Transverse colon (tissue), 4 donors: ENCODE data around the gene CYP2E1. TPM values are rescaled to one million over a fixed set of nuclear protein-coding genes. Genes with fewer than 3 reads are reported as not detected.

Source experiments
- DNase-seq: peaks from one replicate; pipeline ENCODE4 v3.0.0-alpha.2; 2019
- H3K27ac ChIP-seq, 4 donors: fragments of 200-600 bp; sonication (generic); 2 replicates each; pipeline ENCODE4 v1.5.1; 2016 to 2018; ENCODE audit warnings: inconsistent platforms in 4 of 4
- H3K27me3 ChIP-seq: fragments of 200-600 bp; sonication (generic); 2 replicates; pipeline ENCODE4 v1.5.1; 2017; ENCODE audit warnings: inconsistent platforms
- H3K36me3 ChIP-seq, 4 donors: fragments of 200-600 bp; sonication (generic); 2 replicates each; pipeline ENCODE4 v1.5.1; 2017 to 2019; ENCODE audit warnings: inconsistent platforms in 4 of 4
- H3K4me1 ChIP-seq, 4 donors: fragments of 200-600 bp; sonication (generic); 2 replicates each; pipeline ENCODE4 v1.5.1; 2017 to 2020; ENCODE audit warnings: inconsistent platforms in 4 of 4
- H3K4me3 ChIP-seq, 4 donors: fragments of 200-600 bp; sonication (generic); 1 replicate in 1 of 4; 2 replicates in 3 of 4; pipeline versions ENCODE4 v1.5.1 to v1.6.1; 2017 to 2019; ENCODE audit warnings: inconsistent platforms in 4 of 4
- H3K9me3 ChIP-seq, 2 donors: fragments of 200-600 bp; sonication (generic); 2 replicates each; pipeline ENCODE4 v1.5.1; 2017 to 2019; ENCODE audit warnings: inconsistent platforms in 2 of 2
- CTCF ChIP-seq, 5 experiments: fragments of 200-600 bp in 3 of 5; fragments of 450-650 bp in 2 of 5; sonication (generic) in 3 of 5; IDR thresholded peaks; 1 replicate in 2 of 5; 2 replicates in 3 of 5; pipeline ENCODE4 v1.5.1; 2016 to 2017; ENCODE audit warnings: antibody characterized with exemption in 5 of 5, inconsistent platforms in 3 of 5, mild to moderate bottlenecking in 2 of 5, moderate library complexity in 1 of 5
- EP300 ChIP-seq: sonication (generic); formaldehyde crosslinking; IDR thresholded peaks from one replicate; pipeline ENCODE4 v1.6.1; 2017; ENCODE audit warnings: antibody characterized with exemption, low read depth
- POLR2A ChIP-seq: fragments of 450-650 bp; IDR thresholded peaks from one replicate; pipeline ENCODE4 v1.6.1; 2016; ENCODE audit warnings: antibody characterized with exemption, mild to moderate bottlenecking, moderate library complexity
- POLR2AphosphoS5 ChIP-seq, 3 donors: sonication (generic); formaldehyde crosslinking; IDR thresholded peaks; one replicate each; pipeline ENCODE4 v1.6.1; 2016; ENCODE audit warnings: antibody characterized with exemption in 3 of 3
- WGBS, 2 donors: methylation state at CpG; one replicate each; pipeline ENCODE4 v1.1.5; 2018; ENCODE audit warnings: low coverage in 1 of 2; 5-methylcytosine and 5-hydroxymethylcytosine counted together
- in situ Hi-C, 4 donors: fragments of 200-750 bp; cut with MboI; loops; one replicate each; pipeline versions ENCODE4 v1.15.0 to v1.15.1; 2017; ENCODE audit warnings: low sequenced_read_pairs in 3 of 4, low pct_ligation_motif_present in 1 of 4, low pct_unique_long_range_greater_than_20kb in 1 of 4
- intact Hi-C: fragments of 100-400 bp; cut with DNase I; formaldehyde crosslinking; loops from one replicate; pipeline ENCODE4 v1.15.1; 2023; ENCODE audit warnings: low total_unique reads
- total RNA-seq, 4 donors: library from RNA; depleted of rRNA; stranded (reverse); fragments of >200 nt; gene quantifications; one replicate each; pipeline ENCODE4 v1.1.0, GENCODE V29; 2016

Gene CYP2E1
- total RNA-seq, 4 donors from 2014 or later, result 0.64 to 3.4 (median 0.96) TPM; not detected in 1

- peaks cover 0 to 9% (median 4%) of the 10 kb centered on the region in 4 donors for H3K4me1 ChIP-seq
- 10% methylated on average over 14 of the region's 33 CpGs; no CpG with 5 or more reads in 1 of the 2 donors for WGBS, 2 donors
- H3K4me3 ChIP-seq, result peak overlapping the region; percentile 17 to 50 (median 31)
These were observed 6.9 kb upstream of the CYP2E1 start for GRCh38 chr10:133520193-133520738.

GRCh38 chr10:133523631-133524203, 3.4 kb upstream of the CYP2E1 start:
- no peaks in the 10 kb centered on the region for H3K36me3 ChIP-seq
- intact Hi-C loops (no loop called here), in situ Hi-C loops (no loop called here)
- DNase-seq, result no peak
- no peak overlapping the region for H3K4me3 ChIP-seq
- peaks cover 0 to 11% (median 11%) of the 10 kb centered on the region in 4 donors for H3K4me1 ChIP-seq
- H3K27me3 ChIP-seq, result peaks cover 29% of the 10 kb centered on the region
- no peak overlapping the region for H3K27ac ChIP-seq
- 84 to 91% methylated on average over 9 of the region's 9 CpGs for WGBS, 2 donors
- H3K9me3 ChIP-seq, result peaks cover 10 to 14% of the 10 kb centered on the region in 2 donors
- no peak for TF ChIP-seq CTCF (IDR thresholded peaks at IDR 0.05)
- no peak for TF ChIP-seq POLR2AphosphoS5 (IDR thresholded peaks at IDR 0.05)
- TF ChIP-seq POLR2A, result no peak
- no peak for TF ChIP-seq EP300

More at GRCh38 chr10:133520193-133520738, 6.9 kb upstream of the CYP2E1 start:
- in situ Hi-C loops, result no loop called here
- intact Hi-C loops, result no loop called here
- peak overlapping the region in 2 of 4 donors; percentile 26 to 49 for H3K27ac ChIP-seq
- DNase-seq, result peak; percentile 89
- TF ChIP-seq POLR2AphosphoS5 (IDR thresholded peaks at IDR 0.05), result peak in 1 of 3 donors; percentile 14
- TF ChIP-seq CTCF (IDR thresholded peaks at IDR 0.05), result peak; percentile 57 to 93 (median 86)
- TF ChIP-seq EP300, result no peak
- no peak for TF ChIP-seq POLR2A
- H3K9me3 ChIP-seq, result peaks cover 14% of the 10 kb centered on the region in 2 donors
- H3K27me3 ChIP-seq, result peaks cover 5% of the 10 kb centered on the region
- H3K36me3 ChIP-seq, result no peaks in the 10 kb centered on the region

- Histone ChIP-seq H3K4me3 (no peak overlapping the region), H3K36me3 (no peaks in the 10 kb centered on the region), H3K4me1 (peaks cover 0 to 13% (median 10%) of the 10 kb centered on the region in 4 donors), H3K9me3 (peaks cover 10 to 14% of the 10 kb centered on the region in 2 donors), H3K27me3 (peaks cover 46% of the 10 kb centered on the region), H3K27ac (no peak overlapping the region)
- intact Hi-C loops, result no loop called here
- in situ Hi-C loops, result no loop called here
- no peak for TF ChIP-seq EP300
- TF ChIP-seq POLR2AphosphoS5 (IDR thresholded peaks at IDR 0.05), result no peak
- no peak for DNase-seq
- 40 to 89% methylated on average over 2 to 7 of the region's 7 CpGs for WGBS, 2 donors
These were observed 1.7 kb upstream of the CYP2E1 start for GRCh38 chr10:133525444-133525843.

- peaks cover 0 to 10% (median 9%) of the 10 kb centered on the region in 4 donors for H3K4me1 ChIP-seq
- WGBS, 2 donors, result 9 to 54% methylated on average over 13 to 51 of the region's 51 CpGs
- TF ChIP-seq POLR2A (no peak), EP300 (no peak)
- H3K4me3 ChIP-seq, result no peak overlapping the region
- no peak for DNase-seq
- in situ Hi-C loops (no loop called here), intact Hi-C loops (no loop called here)
- H3K9me3 ChIP-seq, result peaks cover 10 to 14% of the 10 kb centered on the region in 2 donors
- H3K27me3 ChIP-seq, result peaks cover 47% of the 10 kb centered on the region
- H3K27ac ChIP-seq, result no peak overlapping the region
- H3K36me3 ChIP-seq, result no peaks in the 10 kb centered on the region
These were observed 658 bp downstream of the CYP2E1 start for GRCh38 chr10:133527771-133528271.

- peaks cover 0 to 10% (median 9%) of the 10 kb centered on the region in 4 donors for H3K4me1 ChIP-seq
- H3K27ac ChIP-seq, result no peak overlapping the region
- H3K4me3 ChIP-seq, result peak overlapping the region in 2 of 4 donors; percentile 7 to 11
- no peak for DNase-seq
- H3K36me3 ChIP-seq, result no peaks in the 10 kb centered on the region
- peaks cover 7 to 11% of the 10 kb centered on the region in 2 donors for H3K9me3 ChIP-seq
- in situ Hi-C loops (no loop called here), intact Hi-C loops (no loop called here)
- H3K27me3 ChIP-seq, result peaks cover 47% of the 10 kb centered on the region
- 47% methylated on average over 50 of the region's 50 CpGs; no CpG with 5 or more reads in 1 of the 2 donors for WGBS, 2 donors
- TF ChIP-seq POLR2A (no peak), EP300 (no peak), POLR2AphosphoS5 (IDR thresholded peaks at IDR 0.05) (no peak), CTCF (IDR thresholded peaks at IDR 0.05) (no peak)
These were observed 1.2 kb downstream of the CYP2E1 start for GRCh38 chr10:133528296-133528844.
